ENCODE results near the gene SLC35A5. TPM values are rescaled to one million over a fixed set of nuclear protein-coding genes. Genes with fewer than 3 reads are reported as not detected.
"Not testable (repeated sequence)": the region's sequence is repeated elsewhere in the genome, so short reads cannot be mapped to it uniquely, and the experiment has no call there.

Gene SLC35A5
- total RNA-seq = 51.4 TPM

GRCh38 chr3:112561734-112562529 is at the start of gene SLC35A5, which contains the start of gene ATG3:
TSS of gene SLC35A5 (plus strand) at chr3:112562045. CDS start at chr3:112563404, 1,359 bp downstream.
TSS of gene ATG3 (minus strand) at chr3:112561962. CDS start at chr3:112561528, 434 bp downstream.
- DNase-seq (ENCODE audit: low spot score in 2 of 2) = peak; percentile 88 to 92
- no peak for FAIRE-seq

- DNase-seq (ENCODE audit: low spot score in 2 of 2) (no peak), FAIRE-seq (peak; percentile 69)
Measured at GRCh38 chr3:112512320-112512719, 49.5 kb upstream of the SLC35A5 start.

- FAIRE-seq = no peak
- DNase-seq (ENCODE audit: low spot score in 2 of 2) = no peak
Measured at GRCh38 chr3:112514527-112515128, 47.2 kb upstream of the SLC35A5 start.

GRCh38 chr3:112518970-112519369 is 42.9 kb upstream of the SLC35A5 start:
- FAIRE-seq; DNase-seq (ENCODE audit: low spot score in 2 of 2): not testable (repeated sequence)

GRCh38 chr3:112519424-112520001 is 42.3 kb upstream of the SLC35A5 start:
- DNase-seq (ENCODE audit: low spot score in 2 of 2) = peak; percentile 10 to 31
- peak; percentile 96 for FAIRE-seq

GRCh38 chr3:112524127-112524526 is 37.7 kb upstream of the SLC35A5 start:
- DNase-seq (ENCODE audit: low spot score in 2 of 2); FAIRE-seq: not testable (repeated sequence)

- DNase-seq (ENCODE audit: low spot score in 2 of 2) = no peak
- no peak for FAIRE-seq
Measured at GRCh38 chr3:112530573-112530972, 31.3 kb upstream of the SLC35A5 start.

- FAIRE-seq (peak; percentile 94), DNase-seq (ENCODE audit: low spot score in 2 of 2) (no peak)
Measured at GRCh38 chr3:112531358-112531781, 30.5 kb upstream of the SLC35A5 start.

- DNase-seq (ENCODE audit: low spot score in 2 of 2) (no peak), FAIRE-seq (no peak)
Measured at GRCh38 chr3:112539825-112540650, 21.8 kb upstream of the SLC35A5 start.

- FAIRE-seq = no peak
- DNase-seq (ENCODE audit: low spot score in 2 of 2) = no peak
Measured at GRCh38 chr3:112546216-112546759, 15.6 kb upstream of the SLC35A5 start.

GRCh38 chr3:112550859-112551258 is 11.0 kb upstream of the SLC35A5 start:
- DNase-seq (ENCODE audit: low spot score in 2 of 2) (no peak), FAIRE-seq (no peak)

GRCh38 chr3:112555535-112556170 is 6.2 kb upstream of the SLC35A5 start:
- FAIRE-seq (no peak), DNase-seq (ENCODE audit: low spot score in 2 of 2) (no peak)

GRCh38 chr3:112557976-112558375 is 3.9 kb upstream of the SLC35A5 start:
- DNase-seq (ENCODE audit: low spot score in 2 of 2) (no peak), FAIRE-seq (no peak)

- FAIRE-seq = no peak
Measured at GRCh38 chr3:112560307-112560706, 1.5 kb upstream of the SLC35A5 start.

GRCh38 chr3:112560721-112561483 is 943 bp upstream of the SLC35A5 start:
- FAIRE-seq = no peak
- peak in 1 of 2 donors; percentile 19 for DNase-seq (ENCODE audit: low spot score in 2 of 2)

More at GRCh38 chr3:112560307-112560706, 1.5 kb upstream of the SLC35A5 start:
- DNase-seq (ENCODE audit: low spot score in 2 of 2) = no peak

- FAIRE-seq (no peak), DNase-seq (ENCODE audit: low spot score in 2 of 2) (no peak)
Measured at GRCh38 chr3:112561484-112561733, 436 bp upstream of the SLC35A5 start.

GRCh38 chr3:112564247-112564939 is 2.5 kb downstream of the SLC35A5 start:
- FAIRE-seq = not testable (repeated sequence)

GRCh38 chr3:112564940-112565305 is 3.1 kb downstream of the SLC35A5 start:
- FAIRE-seq (no peak), DNase-seq (ENCODE audit: low spot score in 2 of 2) (no peak)

More at GRCh38 chr3:112564247-112564939, 2.5 kb downstream of the SLC35A5 start:
- DNase-seq (ENCODE audit: low spot score in 2 of 2) = not testable (repeated sequence)

- FAIRE-seq (no peak), DNase-seq (ENCODE audit: low spot score in 2 of 2) (no peak)
Measured at GRCh38 chr3:112568642-112569041, 6.8 kb downstream of the SLC35A5 start.

Data from frontal cortex (tissue), 4 donors.